ENCODE results near the gene FREM2.

Gene FREM2

DNA sequence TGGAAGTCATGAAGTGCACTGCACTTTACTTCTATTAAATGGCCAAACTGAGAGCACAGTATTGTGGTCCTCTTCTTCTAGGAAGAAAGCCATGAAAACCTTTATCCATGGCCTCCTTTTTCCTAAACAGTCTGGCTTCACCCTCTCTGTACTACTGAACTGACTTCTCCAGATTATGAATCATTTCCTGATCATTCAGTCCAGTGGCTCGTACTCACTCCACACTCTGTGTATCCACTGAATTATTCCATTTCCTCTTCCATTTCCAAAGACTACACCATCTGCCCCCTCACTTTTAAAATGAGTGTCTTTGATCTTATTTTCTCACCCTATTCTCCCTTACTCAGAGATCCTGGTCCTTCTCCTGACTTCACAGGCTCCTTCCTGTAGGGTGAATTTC lies 29.7 kb upstream of the FREM2 start:
- TF ChIP-seq, protein P1, sequence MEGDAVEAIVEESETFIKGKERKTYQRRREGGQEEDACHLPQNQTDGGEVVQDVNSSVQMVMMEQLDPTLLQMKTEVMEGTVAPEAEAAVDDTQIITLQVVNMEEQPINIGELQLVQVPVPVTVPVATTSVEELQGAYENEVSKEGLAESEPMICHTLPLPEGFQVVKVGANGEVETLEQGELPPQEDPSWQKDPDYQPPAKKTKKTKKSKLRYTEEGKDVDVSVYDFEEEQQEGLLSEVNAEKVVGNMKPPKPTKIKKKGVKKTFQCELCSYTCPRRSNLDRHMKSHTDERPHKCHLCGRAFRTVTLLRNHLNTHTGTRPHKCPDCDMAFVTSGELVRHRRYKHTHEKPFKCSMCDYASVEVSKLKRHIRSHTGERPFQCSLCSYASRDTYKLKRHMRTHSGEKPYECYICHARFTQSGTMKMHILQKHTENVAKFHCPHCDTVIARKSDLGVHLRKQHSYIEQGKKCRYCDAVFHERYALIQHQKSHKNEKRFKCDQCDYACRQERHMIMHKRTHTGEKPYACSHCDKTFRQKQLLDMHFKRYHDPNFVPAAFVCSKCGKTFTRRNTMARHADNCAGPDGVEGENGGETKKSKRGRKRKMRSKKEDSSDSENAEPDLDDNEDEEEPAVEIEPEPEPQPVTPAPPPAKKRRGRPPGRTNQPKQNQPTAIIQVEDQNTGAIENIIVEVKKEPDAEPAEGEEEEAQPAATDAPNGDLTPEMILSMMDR (IDR thresholded peaks at IDR 0.05; ENCODE audit: insufficient read depth, low read depth, low read length, missing control alignments), result no peak
- peak; percentile 56 for DNase-seq (ENCODE audit: low read depth)
- no peak overlapping the region for H3K4me3 ChIP-seq (ENCODE audit: low read length)

DNA sequence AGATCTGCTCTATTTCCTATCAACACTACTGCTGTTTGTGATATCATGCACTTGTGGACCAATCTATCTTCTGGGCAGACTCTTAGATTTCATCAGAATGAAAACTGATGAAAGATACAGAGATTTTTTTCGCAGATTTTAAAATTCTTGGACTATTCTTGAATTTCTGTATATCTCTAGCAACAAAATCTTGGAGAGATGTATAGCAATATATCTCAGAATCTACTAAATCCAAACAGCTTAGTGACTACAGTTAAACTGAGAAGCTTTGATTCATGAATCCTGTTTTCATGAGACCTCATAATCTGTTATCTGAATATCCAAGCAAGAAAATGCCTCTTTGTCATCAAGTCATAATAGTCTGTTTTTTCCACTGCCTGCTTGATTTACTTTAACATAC lies 28.0 kb upstream of the FREM2 start:
- H3K4me3 ChIP-seq (ENCODE audit: low read length), result no peak overlapping the region
- no peak for DNase-seq (ENCODE audit: low read depth)
- TF ChIP-seq, protein P1 (IDR thresholded peaks at IDR 0.05; ENCODE audit: insufficient read depth, low read depth, low read length, missing control alignments), result no peak

DNA sequence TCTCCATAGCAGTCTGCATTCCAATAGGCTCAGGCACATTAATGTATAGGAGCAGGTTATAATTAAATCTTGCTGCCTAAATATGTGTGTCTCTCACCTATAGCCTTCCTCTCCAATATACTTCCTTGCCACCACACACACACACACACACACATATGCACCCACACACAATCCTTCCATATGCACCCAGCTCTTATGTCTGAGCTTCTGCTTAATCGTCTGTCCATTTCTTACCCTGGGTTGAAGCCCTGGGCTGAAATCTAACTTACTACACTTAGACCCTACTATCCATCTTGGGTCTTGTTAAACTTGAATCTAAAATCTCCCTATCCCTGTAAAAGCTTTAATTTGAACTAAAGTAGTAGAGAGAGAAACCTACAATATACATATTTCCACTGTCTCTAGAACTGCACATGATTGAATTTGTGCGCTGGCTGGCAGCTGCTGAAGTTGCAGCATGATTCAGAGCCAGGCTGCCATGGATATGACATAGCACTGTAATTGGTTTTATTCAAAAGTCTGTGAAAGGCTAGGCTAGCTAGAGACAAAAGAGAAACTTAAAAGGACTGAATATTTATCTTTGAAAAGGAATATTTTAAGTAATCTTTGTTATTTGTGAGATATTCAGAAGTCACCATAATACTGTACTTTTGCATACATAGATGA lies 25.7 kb upstream of the FREM2 start:
- DNase-seq (ENCODE audit: low read depth), result no peak
- H3K4me3 ChIP-seq (ENCODE audit: low read length), result no peak overlapping the region
- TF ChIP-seq, protein P1 (IDR thresholded peaks at IDR 0.05; ENCODE audit: insufficient read depth, low read depth, low read length, missing control alignments), result no peak

DNA sequence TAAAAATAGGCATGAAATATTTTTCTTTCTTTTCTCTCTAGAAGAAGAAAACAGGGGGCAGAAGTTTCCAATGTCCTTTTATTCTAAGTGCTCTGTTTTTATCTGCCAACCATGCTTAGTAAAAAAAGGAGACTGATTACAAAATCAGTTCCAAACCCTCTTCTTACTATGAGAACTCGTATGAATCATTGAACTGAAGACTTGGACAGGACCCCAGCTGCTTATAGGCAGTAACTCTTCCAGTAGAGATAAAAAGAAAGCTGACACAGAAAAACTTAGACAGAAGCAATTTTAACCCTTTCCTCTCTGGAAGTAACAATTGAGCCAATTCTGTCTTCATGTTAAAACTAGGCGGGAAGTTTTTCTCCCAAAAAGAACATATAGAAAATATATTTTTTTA lies 24.5 kb upstream of the FREM2 start:
- no peak overlapping the region for H3K4me3 ChIP-seq (ENCODE audit: low read length)
- DNase-seq (ENCODE audit: low read depth), result peak; percentile 54
- TF ChIP-seq, protein P1 (IDR thresholded peaks at IDR 0.05; ENCODE audit: insufficient read depth, low read depth, low read length, missing control alignments), result no peak

DNA sequence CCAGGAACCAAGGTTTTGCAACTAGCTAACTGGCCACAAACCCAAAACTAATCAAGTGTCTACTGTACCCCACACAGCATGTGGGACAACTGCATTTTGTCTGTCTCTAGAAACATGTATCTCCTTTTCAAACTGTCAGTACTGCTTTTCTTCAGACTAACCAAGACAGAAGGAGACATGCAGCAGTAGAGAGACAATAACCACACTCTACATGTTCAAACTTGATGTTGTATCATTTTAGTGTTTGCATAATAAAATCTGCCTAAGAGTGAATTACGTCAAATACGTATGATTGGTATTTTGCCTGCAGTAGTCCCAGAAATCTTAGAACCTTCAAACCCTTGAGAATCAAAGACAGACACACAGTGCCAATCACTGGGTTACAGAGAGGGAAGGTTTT lies 22.0 kb upstream of the FREM2 start:
- H3K4me3 ChIP-seq (ENCODE audit: low read length), result no peak overlapping the region
- DNase-seq (ENCODE audit: low read depth), result peak; percentile 77
- TF ChIP-seq, protein P1 (IDR thresholded peaks at IDR 0.05; ENCODE audit: insufficient read depth, low read depth, low read length, missing control alignments), result no peak

DNA sequence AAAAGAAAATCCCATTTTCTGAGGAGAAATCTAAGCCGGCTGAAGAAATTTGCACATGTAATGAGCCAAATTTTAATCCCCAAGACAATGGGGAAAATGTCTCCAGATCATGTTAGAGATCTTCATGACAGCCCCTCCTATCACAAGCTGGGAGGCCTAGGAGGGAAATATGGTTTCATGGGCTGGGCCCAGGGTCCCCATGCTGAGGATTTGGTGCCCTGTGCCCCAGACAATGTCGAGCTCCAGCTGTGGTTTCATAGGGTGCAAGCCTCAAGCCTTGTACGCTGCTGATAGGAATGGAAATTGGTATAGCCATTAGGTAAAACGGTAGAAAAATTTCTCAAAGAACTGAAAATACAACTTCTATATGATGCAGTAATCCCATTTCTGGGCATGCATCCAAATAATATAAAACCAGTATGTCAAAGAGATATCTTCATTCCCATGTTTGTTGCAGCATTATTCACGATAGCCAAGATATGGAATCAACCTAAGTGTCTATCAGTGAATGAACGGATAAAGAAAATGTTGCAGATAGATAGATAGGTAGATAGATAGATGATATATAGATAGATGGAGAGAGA lies 19.3 kb upstream of the FREM2 start:
- DNase-seq (ENCODE audit: low read depth), result no peak
- TF ChIP-seq, protein P1 (IDR thresholded peaks at IDR 0.05; ENCODE audit: insufficient read depth, low read depth, low read length, missing control alignments), result no peak
- H3K4me3 ChIP-seq (ENCODE audit: low read length), result no peak overlapping the region

Measured in epithelial cell of esophagus (primary cell).